PC-3 (cell line): ENCODE results near the gene SLC34A3. TPM values are rescaled to one million over a fixed set of nuclear protein-coding genes. Genes with fewer than 3 reads are reported as not detected.
A peak's percentile ranks its signal among the peaks of the same experiment; 100 is the strongest.

Experiments
- ATAC-seq: fragments of 200-7000 bp; cut with Tn5 transposase; 2 replicates; pipeline ENCODE4 v1.9.1; 2020; ENCODE audit warnings: mild to moderate bottlenecking, moderate library complexity
- BruUV-seq: library from RNA; stranded (reverse); fragments of 400-500 nt; replicated peaks from 2 replicates; lab custom pipeline; 2021; lab: Mats Ljungman, UMichigan
- CTCF ChIA-PET: fragments of 300-600 bp; sonication (Branson Sonifier 250); formaldehyde crosslinking; loops from one replicate; lab custom pipeline; 2022; ENCODE audit warnings: antibody characterized with exemption; lab: Charles Lee
- POLR2A ChIA-PET: fragments of 300-600 bp; sonication (Branson Sonifier 250); formaldehyde crosslinking; loops from one replicate; lab custom pipeline; 2022; ENCODE audit warnings: antibody characterized with exemption; ENCODE audit not compliant: unreplicated experiment; lab: Charles Lee
- DNase-seq: peaks from one replicate; pipeline ENCODE4 v3.0.0-alpha.2; 2015
- H2AFZ ChIP-seq: fragments of 300-600 bp; sonication (generic); 2 replicates; pipeline ENCODE4 v1.6.0; 2016; ENCODE audit warnings: antibody characterized with exemption, low read length
- H3F3A ChIP-seq: fragments of 300-600 bp; sonication (generic); one replicate; pipeline ENCODE4 v1.6.0; 2017; ENCODE audit warnings: antibody characterized with exemption, low read length, control low read depth, mild to moderate bottlenecking; ENCODE audit not compliant: unreplicated experiment
- H3K27ac ChIP-seq: fragments of 300-600 bp; sonication (generic); 2 replicates; pipeline ENCODE4 v1.5.1; 2016; ENCODE audit warnings: mild to moderate bottlenecking, low read length
- H3K27me3 ChIP-seq: fragments of 300-600 bp; sonication (generic); 2 replicates; pipeline ENCODE4 v1.6.1; 2016; ENCODE audit warnings: low read length, mixed read lengths
- H3K36me3 ChIP-seq: fragments of 300-600 bp; sonication (generic); 2 replicates; pipeline ENCODE4 v1.6.1; 2016; ENCODE audit warnings: low read depth, mixed run types, low read length, mixed read lengths
- H3K4me1 ChIP-seq: fragments of 300-600 bp; sonication (generic); 2 replicates; pipeline ENCODE4 v1.5.1; 2016; ENCODE audit warnings: low read length; ENCODE audit not compliant: insufficient read depth
- H3K4me2 ChIP-seq: fragments of 300-600 bp; sonication (generic); 2 replicates; pipeline ENCODE4 v1.6.0; 2016; ENCODE audit warnings: low read length
- H3K4me3 ChIP-seq: fragments of 300-600 bp; sonication (generic); 2 replicates; pipeline ENCODE4 v1.5.1; 2016; ENCODE audit warnings: mild to moderate bottlenecking, low read length, mixed read lengths
- H3K79me2 ChIP-seq: fragments of 300-600 bp; sonication (generic); 2 replicates; pipeline ENCODE4 v1.6.1; 2017; ENCODE audit warnings: low read length, mixed read lengths
- H3K9ac ChIP-seq: fragments of 300-600 bp; sonication (generic); 2 replicates; pipeline ENCODE4 v1.6.0; 2016; ENCODE audit warnings: mild to moderate bottlenecking, low read length
- H3K9me2 ChIP-seq: fragments of 300-600 bp; sonication (generic); replicated peaks from 2 replicates; pipeline ENCODE4 v1.6.1; 2016; ENCODE audit warnings: mixed run types, low read length, mixed read lengths
- H3K9me3 ChIP-seq: fragments of 300-600 bp; sonication (generic); 2 replicates; pipeline ENCODE4 v1.6.1; 2016; ENCODE audit warnings: low read length, mixed read lengths
- H4K20me1 ChIP-seq: fragments of 300-600 bp; sonication (generic); 2 replicates; pipeline ENCODE4 v1.6.1; 2016; ENCODE audit warnings: low read length, mixed read lengths
- EZH2 ChIP-seq: fragments of 300-600 bp; sonication (generic); IDR thresholded peaks from one replicate; pipeline ENCODE4 v1.6.1; 2017; ENCODE audit warnings: antibody characterized with exemption, mild to moderate bottlenecking, low read length; ENCODE audit not compliant: unreplicated experiment
- EZH2phosphoT487 ChIP-seq: fragments of 300-600 bp; sonication (generic); IDR thresholded peaks from 2 replicates; pipeline ENCODE4 v1.6.1; 2018; ENCODE audit warnings: mild to moderate bottlenecking, antibody characterized with exemption, low read length, borderline replicate concordance
- intact Hi-C: fragments of 100-400 bp; cut with micrococcal nuclease; formaldehyde crosslinking; loops from 2 replicates; pipeline ENCODE4 v1.9.0; 2023
- total RNA-seq: library from RNA; depleted of rRNA; stranded (reverse); fragments of >200 nt; gene quantifications from 2 replicates; pipeline ENCODE4 v1.2.3, GENCODE V29; 2014
- TF ChIP-seq, protein P1 (sequence below): fragments of 300-600 bp; sonication (generic); conservative IDR thresholded peaks from 2 replicates; pipeline ENCODE4 v1.5.1; 2017; ENCODE audit warnings: antibody characterized with exemption, low read depth, mild to moderate bottlenecking, low read length

The SLC34A3 gene
- total RNA-seq, 1 experiment from 2014 or later, result 1.5 TPM

DNA sequence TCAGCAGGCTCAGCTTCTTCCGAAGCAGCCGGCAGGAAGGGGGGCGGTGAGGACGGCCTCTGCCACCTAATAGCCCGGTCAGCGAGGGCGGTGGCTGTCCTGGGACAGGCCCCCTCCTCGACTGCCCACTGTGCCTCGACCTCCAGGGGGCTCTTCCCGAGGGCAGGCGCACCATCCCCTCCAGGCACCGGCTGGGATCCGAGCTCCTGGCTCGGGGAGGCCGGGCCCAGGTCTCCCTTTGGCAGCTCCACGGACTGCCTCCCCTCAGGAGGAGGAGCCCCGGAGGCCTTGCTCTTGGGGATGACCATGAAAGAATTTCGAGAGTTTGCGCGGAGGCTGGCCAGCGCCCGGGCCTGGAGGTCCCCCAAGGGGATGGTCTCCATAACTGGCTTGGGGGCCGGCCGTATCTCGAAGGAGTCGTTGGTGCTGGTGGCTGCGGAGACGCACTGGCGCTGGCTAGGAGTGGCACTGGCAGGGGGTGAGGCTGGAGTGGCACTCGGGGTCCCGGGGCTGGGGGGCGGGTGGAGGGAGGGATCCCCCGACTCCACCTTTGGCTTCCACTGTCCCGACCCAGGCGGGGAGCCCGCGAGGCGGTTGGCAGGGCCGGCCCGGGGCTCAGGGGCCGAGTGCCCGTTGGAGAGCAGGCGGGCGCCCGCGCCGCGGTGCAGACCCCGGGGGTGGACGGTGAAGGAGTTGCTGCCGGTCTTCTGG, 31.1 kb upstream of the SLC34A3 start:
- H3K9me3 ChIP-seq, result no peaks in the 10 kb centered on the region
- BruUV-seq, result no TSS peak
- peaks cover 48% of the 10 kb centered on the region for H3K79me2 ChIP-seq
- ATAC-seq, result no peak
- DNase-seq, result no peak
- peaks cover 51% of the 10 kb centered on the region for H3K4me1 ChIP-seq
- no peaks in the 10 kb centered on the region for H3F3A ChIP-seq
- H3K9ac ChIP-seq, result no peak overlapping the region; the same call in 1 of the 2 replicates
- peaks cover 14% of the 10 kb centered on the region; the same call in 1 of the 2 replicates for H4K20me1 ChIP-seq
- intact Hi-C loops, result no loop called here
- peak overlapping the region; percentile 68 for H3K4me3 ChIP-seq
- H3K27me3 ChIP-seq, result no peaks in the 10 kb centered on the region
- no peaks in the 10 kb centered on the region for H3K9me2 ChIP-seq
- CTCF ChIA-PET, result no interaction called here
- POLR2A ChIA-PET, result no interaction called here
- peak overlapping the region; percentile 89 for H3K4me2 ChIP-seq
- TF ChIP-seq, protein P1, sequence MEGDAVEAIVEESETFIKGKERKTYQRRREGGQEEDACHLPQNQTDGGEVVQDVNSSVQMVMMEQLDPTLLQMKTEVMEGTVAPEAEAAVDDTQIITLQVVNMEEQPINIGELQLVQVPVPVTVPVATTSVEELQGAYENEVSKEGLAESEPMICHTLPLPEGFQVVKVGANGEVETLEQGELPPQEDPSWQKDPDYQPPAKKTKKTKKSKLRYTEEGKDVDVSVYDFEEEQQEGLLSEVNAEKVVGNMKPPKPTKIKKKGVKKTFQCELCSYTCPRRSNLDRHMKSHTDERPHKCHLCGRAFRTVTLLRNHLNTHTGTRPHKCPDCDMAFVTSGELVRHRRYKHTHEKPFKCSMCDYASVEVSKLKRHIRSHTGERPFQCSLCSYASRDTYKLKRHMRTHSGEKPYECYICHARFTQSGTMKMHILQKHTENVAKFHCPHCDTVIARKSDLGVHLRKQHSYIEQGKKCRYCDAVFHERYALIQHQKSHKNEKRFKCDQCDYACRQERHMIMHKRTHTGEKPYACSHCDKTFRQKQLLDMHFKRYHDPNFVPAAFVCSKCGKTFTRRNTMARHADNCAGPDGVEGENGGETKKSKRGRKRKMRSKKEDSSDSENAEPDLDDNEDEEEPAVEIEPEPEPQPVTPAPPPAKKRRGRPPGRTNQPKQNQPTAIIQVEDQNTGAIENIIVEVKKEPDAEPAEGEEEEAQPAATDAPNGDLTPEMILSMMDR, result no peak
- no peak for TF ChIP-seq EZH2
- TF ChIP-seq EZH2phosphoT487, result no peak
- no peak overlapping the region for H3K27ac ChIP-seq
- H2AFZ ChIP-seq, result no peak overlapping the region
- no peaks in the 10 kb centered on the region for H3K36me3 ChIP-seq

GRCh38 chr9:137200311-137201204, 30.1 kb upstream of the SLC34A3 start, which contains the start of gene TPRN:
TPRN (minus strand) TSS chr9:137200741; CDS start chr9:137200711, 30 bp downstream.
- intact Hi-C loops, result no loop called here
- ChIA-PET POLR2A (interaction anchor here (0.5 kb wide), 1 partner anchor 42 kb away, joined by 3 read pairs; no protein-coding TSS in a partner anchor), CTCF (no interaction called here)
- Histone ChIP-seq H3K4me1 (peaks cover 41% of the 10 kb centered on the region), H3F3A (no peaks in the 10 kb centered on the region), H3K4me3 (peak within 1 kb of the TSS; percentile 83), H3K27ac (peak within 1 kb of the TSS; percentile 25; the same call in 1 of the 2 replicates), H3K9ac (peak within 1 kb of the TSS; percentile 74), H3K36me3 (no peaks in the 10 kb centered on the region), H3K4me2 (peak within 1 kb of the TSS; percentile 99), H3K9me2 (no peaks in the 10 kb centered on the region), H3K79me2 (peaks cover 52% of the 10 kb centered on the region), H3K27me3 (no peaks in the 10 kb centered on the region), H3K9me3 (no peaks in the 10 kb centered on the region), H2AFZ (peak within 1 kb of the TSS; percentile 73), H4K20me1 (peaks cover 14% of the 10 kb centered on the region; the same call in 1 of the 2 replicates)
- BruUV-seq, result no TSS peak
- ATAC-seq (peak; percentile 84), DNase-seq (peak; percentile 97)
- TF ChIP-seq EZH2phosphoT487 (no peak), EZH2 (no peak)
- TF ChIP-seq, protein P1, result no peak
